Choroid plexus epithelial cell (primary cell): ENCODE results near the gene SEZ6L2.

Source experiments
- DNase-seq: peaks from one replicate; pipeline ENCODE4 v3.0.0-alpha.2; 2010; ENCODE audit warnings: low read depth
- H3K4me3 ChIP-seq: 2 replicates; pipeline ENCODE4 v1.5.1; 2011; ENCODE audit warnings: low read depth, mild to moderate bottlenecking, control low read depth, low read length, moderate library complexity
- TF ChIP-seq, protein P1 (sequence below): conservative IDR thresholded peaks from 2 replicates; pipeline ENCODE4 v1.5.1; 2011; ENCODE audit warnings: low read depth, mild to moderate bottlenecking, control low read depth, inconsistent platforms, low read length, moderate library complexity

SEZ6L2 gene

DNA sequence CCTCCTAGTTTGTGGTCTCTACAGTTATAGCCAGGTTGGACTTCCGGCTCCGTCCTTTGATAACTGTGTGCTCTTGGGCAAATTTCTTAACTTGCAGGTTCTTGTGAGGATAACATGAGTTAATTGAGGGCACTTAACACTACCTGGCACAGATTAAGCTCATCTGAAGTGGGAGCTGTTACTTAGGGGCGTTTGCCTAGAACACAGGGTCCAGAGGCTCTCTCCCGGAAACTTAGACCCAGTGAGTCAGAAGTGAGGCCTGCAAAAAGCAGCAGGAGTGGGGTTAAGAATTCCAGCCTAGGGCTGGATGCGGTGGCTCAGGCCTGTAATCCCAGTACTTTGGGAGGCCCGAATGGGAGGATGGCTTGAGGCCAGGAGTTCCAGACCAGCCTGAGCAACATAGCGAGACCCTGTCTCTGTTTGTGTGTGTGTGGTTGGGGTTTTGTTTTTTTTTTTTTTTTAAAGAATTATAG lies 77.7 kb downstream of the SEZ6L2 start:
- TF ChIP-seq, protein P1, sequence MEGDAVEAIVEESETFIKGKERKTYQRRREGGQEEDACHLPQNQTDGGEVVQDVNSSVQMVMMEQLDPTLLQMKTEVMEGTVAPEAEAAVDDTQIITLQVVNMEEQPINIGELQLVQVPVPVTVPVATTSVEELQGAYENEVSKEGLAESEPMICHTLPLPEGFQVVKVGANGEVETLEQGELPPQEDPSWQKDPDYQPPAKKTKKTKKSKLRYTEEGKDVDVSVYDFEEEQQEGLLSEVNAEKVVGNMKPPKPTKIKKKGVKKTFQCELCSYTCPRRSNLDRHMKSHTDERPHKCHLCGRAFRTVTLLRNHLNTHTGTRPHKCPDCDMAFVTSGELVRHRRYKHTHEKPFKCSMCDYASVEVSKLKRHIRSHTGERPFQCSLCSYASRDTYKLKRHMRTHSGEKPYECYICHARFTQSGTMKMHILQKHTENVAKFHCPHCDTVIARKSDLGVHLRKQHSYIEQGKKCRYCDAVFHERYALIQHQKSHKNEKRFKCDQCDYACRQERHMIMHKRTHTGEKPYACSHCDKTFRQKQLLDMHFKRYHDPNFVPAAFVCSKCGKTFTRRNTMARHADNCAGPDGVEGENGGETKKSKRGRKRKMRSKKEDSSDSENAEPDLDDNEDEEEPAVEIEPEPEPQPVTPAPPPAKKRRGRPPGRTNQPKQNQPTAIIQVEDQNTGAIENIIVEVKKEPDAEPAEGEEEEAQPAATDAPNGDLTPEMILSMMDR: no peak
- H3K4me3 ChIP-seq: peak overlapping the region; percentile 72
- DNase-seq: peak; percentile 86
